Large intestine (tissue), 12 donors: Measurements from ENCODE around the gene NDUFA9. TPM values are rescaled to one million over a fixed set of nuclear protein-coding genes. Genes with fewer than 3 reads are reported as not detected.

Source experiments
- DNase-seq, 2 donors: peaks; one replicate each; pipeline versions ENCODE4 v3.0.0 to v3.0.0-alpha.2; 2013
- H3K27ac ChIP-seq: one replicate; pipeline ENCODE4 v1.5.1; 2013; ENCODE audit warnings: low read length
- H3K27me3 ChIP-seq: 2 replicates; pipeline ENCODE4 v1.6.1; 2013; ENCODE audit warnings: low read length; ENCODE audit not compliant: control insufficient read depth, insufficient read depth
- H3K36me3 ChIP-seq: 2 replicates; pipeline ENCODE4 v1.6.1; 2013; ENCODE audit warnings: low read length; ENCODE audit not compliant: control insufficient read depth, insufficient read depth
- H3K4me1 ChIP-seq: one replicate; pipeline ENCODE4 v1.6.1; 2013; ENCODE audit warnings: low read length; ENCODE audit not compliant: control insufficient read depth, insufficient read depth
- H3K4me3 ChIP-seq: one replicate; pipeline ENCODE4 v1.5.1; 2013; ENCODE audit warnings: low read length
- H3K9me3 ChIP-seq: one replicate; pipeline ENCODE4 v1.6.1; 2013; ENCODE audit warnings: mild to moderate bottlenecking, low read depth, low read length, moderate library complexity; ENCODE audit not compliant: control insufficient read depth
- WGBS: methylation state at CpG from one replicate; pipeline ENCODE4 v1.1.5; 2013; ENCODE audit warnings: low lambda C conversion rate; ENCODE audit not compliant: insufficient coverage; 5-methylcytosine and 5-hydroxymethylcytosine counted together
- long read RNA-seq, 11 donors: transcript quantifications; one replicate each; lab custom pipeline, GENCODE V29; 2026
- polyA plus RNA-seq: library from polyadenylated mRNA; unstranded; fragments of 120-200 nt; gene quantifications from one replicate; pipeline ENCODE4 v1.2.1, GENCODE V29; 2013

Gene NDUFA9
- 70.8 TPM for polyA plus RNA-seq
- long read RNA-seq, donor 1, full-length matches to known transcripts = 25 of 30 reads
- long read RNA-seq, donor 1, partial matches to known transcripts = 5 of 30 reads
- long read RNA-seq, donor 1, other reads (novel, unspliced or antisense) = 0 of 30 reads
- long read RNA-seq, donor 2, full-length matches to known transcripts = 57 of 76 reads
- long read RNA-seq, donor 2, partial matches to known transcripts = 19 of 76 reads
- long read RNA-seq, donor 2, other reads (novel, unspliced or antisense) = 0 of 76 reads
- long read RNA-seq, donor 3 = 0 reads
- long read RNA-seq, donor 4, full-length matches to known transcripts = 3 of 3 reads
- long read RNA-seq, donor 4, partial matches to known transcripts = 0 of 3 reads
- long read RNA-seq, donor 4, other reads (novel, unspliced or antisense) = 0 of 3 reads
- long read RNA-seq, donor 5, full-length matches to known transcripts = 17 of 17 reads
- long read RNA-seq, donor 5, partial matches to known transcripts = 0 of 17 reads
- long read RNA-seq, donor 5, other reads (novel, unspliced or antisense) = 0 of 17 reads
- long read RNA-seq, donor 6, full-length matches to known transcripts = 53 of 60 reads
- long read RNA-seq, donor 6, partial matches to known transcripts = 7 of 60 reads
- long read RNA-seq, donor 6, other reads (novel, unspliced or antisense) = 0 of 60 reads
- long read RNA-seq, donor 7, full-length matches to known transcripts = 24 of 24 reads
- long read RNA-seq, donor 7, partial matches to known transcripts = 0 of 24 reads
- long read RNA-seq, donor 7, other reads (novel, unspliced or antisense) = 0 of 24 reads
- long read RNA-seq, donor 8, full-length matches to known transcripts = 69 of 84 reads
- long read RNA-seq, donor 8, partial matches to known transcripts = 15 of 84 reads
- long read RNA-seq, donor 8, other reads (novel, unspliced or antisense) = 0 of 84 reads
- long read RNA-seq, donor 9, full-length matches to known transcripts = 42 of 48 reads
- long read RNA-seq, donor 9, partial matches to known transcripts = 6 of 48 reads
- long read RNA-seq, donor 9, other reads (novel, unspliced or antisense) = 0 of 48 reads
- long read RNA-seq, donor 10, full-length matches to known transcripts = 49 of 55 reads
- long read RNA-seq, donor 10, partial matches to known transcripts = 6 of 55 reads
- long read RNA-seq, donor 10, other reads (novel, unspliced or antisense) = 0 of 55 reads
- long read RNA-seq, donor 11, full-length matches to known transcripts = 32 of 37 reads
- long read RNA-seq, donor 11, partial matches to known transcripts = 5 of 37 reads
- long read RNA-seq, donor 11, other reads (novel, unspliced or antisense) = 0 of 37 reads

DNA sequence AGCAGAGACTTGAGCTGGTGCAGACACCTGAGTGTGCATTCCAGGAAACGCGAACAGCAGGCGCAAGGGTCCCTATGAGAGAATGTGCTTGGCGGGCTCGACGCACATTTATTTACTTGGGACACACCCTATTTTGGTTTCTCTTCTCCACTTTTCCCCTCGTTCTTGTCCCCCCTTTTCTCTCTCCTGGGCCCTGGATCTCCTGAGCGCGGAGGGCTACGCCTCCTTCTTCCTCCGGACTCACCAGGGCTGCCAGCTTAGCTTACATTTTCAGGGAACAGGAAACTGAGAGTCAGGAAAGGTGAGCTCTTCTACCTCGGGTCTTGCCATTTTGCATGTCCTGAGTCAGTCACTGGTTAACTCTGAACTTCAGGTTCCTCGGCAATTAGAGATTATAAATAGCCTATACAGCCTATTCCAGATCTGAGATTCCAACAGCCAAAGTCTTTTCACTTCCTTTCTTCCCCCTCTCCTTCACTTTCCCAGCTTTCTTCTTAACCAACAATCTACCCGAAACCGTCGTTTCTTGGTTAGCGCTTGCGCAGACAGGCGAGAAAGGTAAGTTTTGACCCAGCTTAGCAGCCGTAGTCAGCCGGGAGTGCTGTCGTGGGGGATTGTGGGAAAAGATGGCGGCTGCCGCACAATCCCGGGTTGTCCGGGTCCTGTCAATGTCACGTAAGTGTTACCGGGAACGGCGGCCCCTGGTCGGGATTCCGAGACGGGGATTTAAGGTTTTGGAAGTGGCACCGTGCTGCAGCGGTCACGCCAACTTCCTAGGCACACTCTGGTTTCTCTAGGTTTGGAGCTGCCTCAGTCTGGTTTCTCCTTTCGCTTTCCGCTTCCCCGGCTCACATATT is at the start of gene NDUFA9, which contains the start of gene AKAP3:
TSS of gene NDUFA9 (plus strand) at position 614 of the 857 bp plus-strand sequence. CDS start at position 627, 13 bp downstream.
TSS of gene AKAP3 (minus strand) at position 551 of the 857 bp plus-strand sequence. CDS start 10,855 bp downstream, outside the sequence.
- H3K27ac ChIP-seq = peak within 1 kb of the TSS; percentile 99
- peak; percentile 83 to 94 for DNase-seq
- no peaks in the 10 kb centered on the region for H3K36me3 ChIP-seq
- no peaks in the 10 kb centered on the region for H3K9me3 ChIP-seq
- peaks cover 11% of the 10 kb centered on the region for H3K4me1 ChIP-seq
- WGBS = 0% methylated on average over 3 of the region's 39 CpGs
- H3K4me3 ChIP-seq = peak within 1 kb of the TSS; percentile 86
- H3K27me3 ChIP-seq = no peaks in the 10 kb centered on the region

DNA sequence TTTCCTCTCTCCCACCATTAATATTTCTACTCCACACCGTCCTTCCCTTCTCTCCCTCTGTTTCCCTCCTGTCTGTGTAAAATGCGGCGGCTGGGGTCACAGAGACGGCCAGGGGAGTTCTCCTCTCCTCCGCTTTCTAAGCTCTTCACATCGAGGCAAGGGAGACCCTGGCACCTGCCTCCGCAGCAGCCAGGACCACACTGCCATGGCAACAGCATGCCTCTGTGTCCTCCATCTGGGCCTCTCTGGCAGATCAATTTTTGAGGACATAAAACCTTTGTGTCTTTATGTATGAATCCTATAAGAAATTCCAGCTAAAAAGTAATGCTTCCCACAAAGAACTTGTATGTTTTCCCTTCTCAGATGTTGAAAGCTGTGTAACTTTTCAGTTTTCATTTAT is 45.5 kb upstream of the NDUFA9 start:
- 38% methylated on average over 1 of the region's 7 CpGs for WGBS
- Histone ChIP-seq H3K27me3 (peaks cover 5% of the 10 kb centered on the region), H3K36me3 (peaks cover 5% of the 10 kb centered on the region), H3K4me1 (peaks cover 6% of the 10 kb centered on the region), H3K4me3 (no peak overlapping the region), H3K9me3 (no peaks in the 10 kb centered on the region), H3K27ac (no peak overlapping the region)
- DNase-seq = no peak

DNA sequence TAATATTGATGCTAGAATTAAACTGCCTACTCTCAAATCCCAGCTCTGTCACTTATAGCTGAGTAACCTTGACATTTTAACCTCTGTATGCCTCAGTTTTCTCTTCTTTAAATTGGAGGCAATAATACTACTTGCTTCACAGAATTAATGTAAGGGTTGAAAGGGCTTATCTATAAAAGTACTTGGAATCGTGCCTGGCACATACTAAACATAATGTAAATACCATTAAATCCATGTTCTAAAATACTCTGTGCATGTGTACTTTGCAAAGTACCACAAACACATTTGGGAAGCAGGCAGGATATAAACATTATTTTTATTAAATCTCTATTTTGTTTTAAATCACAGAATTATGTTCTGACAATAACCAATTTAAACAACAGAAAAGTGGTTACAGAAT is 45.0 kb upstream of the NDUFA9 start:
- no peak for DNase-seq
- no CpG with 5 or more reads among the region's 1 CpG for WGBS
- Histone ChIP-seq H3K36me3 (peaks cover 5% of the 10 kb centered on the region), H3K27me3 (peaks cover 5% of the 10 kb centered on the region), H3K4me1 (peaks cover 6% of the 10 kb centered on the region), H3K9me3 (no peaks in the 10 kb centered on the region), H3K4me3 (no peak overlapping the region), H3K27ac (no peak overlapping the region)

DNA sequence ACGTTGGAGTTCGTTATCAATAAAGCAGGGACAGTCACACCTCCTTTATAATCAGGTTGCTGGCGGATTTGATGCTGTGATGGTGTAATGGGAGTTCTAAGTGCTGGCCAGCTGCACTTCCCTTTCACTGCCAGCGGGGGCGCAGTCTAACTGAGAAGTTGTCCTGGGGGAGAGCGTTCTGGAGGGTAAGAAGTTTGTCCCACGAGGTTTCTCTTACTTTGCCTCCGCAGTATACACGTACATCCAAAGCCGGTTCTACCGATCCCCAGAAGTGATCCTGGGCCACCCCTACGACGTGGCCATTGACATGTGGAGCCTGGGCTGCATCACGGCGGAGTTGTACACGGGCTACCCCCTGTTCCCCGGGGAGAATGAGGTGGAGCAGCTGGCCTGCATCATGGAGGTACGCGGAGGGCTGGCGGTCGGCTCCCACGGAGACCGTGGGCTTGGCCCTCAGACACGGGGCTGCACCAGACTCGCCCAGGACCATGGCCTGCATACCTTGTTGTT is 44.2 kb upstream of the NDUFA9 start:
- no peaks in the 10 kb centered on the region for H3K9me3 ChIP-seq
- peak; percentile 78 to 89 for DNase-seq
- H3K27me3 ChIP-seq = peaks cover 5% of the 10 kb centered on the region
- H3K4me1 ChIP-seq = peaks cover 6% of the 10 kb centered on the region
- H3K4me3 ChIP-seq = peak overlapping the region; percentile 73
- H3K27ac ChIP-seq = peak overlapping the region; percentile 14
- no CpG with 5 or more reads among the region's 25 CpGs for WGBS
- H3K36me3 ChIP-seq = peaks cover 5% of the 10 kb centered on the region

DNA sequence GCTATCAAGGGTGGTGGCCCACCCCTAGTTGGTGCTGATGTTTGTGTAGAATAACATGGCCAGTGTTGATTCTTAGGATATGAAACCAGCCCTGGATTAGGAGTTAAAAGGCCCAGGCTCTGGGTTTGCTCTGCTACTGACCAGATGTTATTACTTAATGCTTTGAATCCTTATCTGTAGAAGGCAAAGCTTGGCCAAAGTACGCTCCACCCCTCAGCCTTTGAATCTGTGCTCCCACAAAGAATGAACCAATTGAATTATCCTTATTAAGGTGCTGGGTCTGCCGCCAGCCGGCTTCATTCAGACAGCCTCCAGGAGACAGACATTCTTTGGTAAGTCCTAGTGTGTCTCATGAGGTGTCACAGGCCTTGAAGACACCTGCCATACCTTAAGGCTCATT is 41.9 kb upstream of the NDUFA9 start:
- no CpG with 5 or more reads among the region's 3 CpGs for WGBS

DNA sequence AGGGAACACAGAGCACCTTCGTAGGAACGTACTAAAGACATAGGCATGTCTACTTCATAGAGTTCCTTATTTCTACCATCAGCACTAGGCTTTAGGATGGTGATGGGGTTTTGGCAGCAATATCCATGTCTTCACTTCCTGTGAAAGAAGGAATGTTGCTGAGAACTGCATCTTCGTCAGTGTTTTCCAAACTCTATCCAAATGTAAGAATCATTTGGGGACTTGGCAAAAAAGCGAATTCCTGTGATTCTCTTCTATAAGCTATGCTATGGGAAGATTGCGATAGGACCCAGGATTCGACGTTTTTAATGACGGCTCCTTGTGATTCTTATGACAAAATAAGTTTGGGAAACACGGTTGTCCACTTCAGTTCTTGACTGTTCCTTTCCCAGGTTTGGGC is 39.8 kb upstream of the NDUFA9 start:
- no peak overlapping the region for H3K27ac ChIP-seq
- WGBS = no CpG with 5 or more reads among the region's 9 CpGs
- H3K9me3 ChIP-seq = no peaks in the 10 kb centered on the region
- H3K27me3 ChIP-seq = no peaks in the 10 kb centered on the region
- peaks cover 38% of the 10 kb centered on the region for H3K36me3 ChIP-seq
- no peak for DNase-seq
- H3K4me3 ChIP-seq = no peak overlapping the region
- H3K4me1 ChIP-seq = peaks cover 6% of the 10 kb centered on the region

More for the DNA sequence above, 41.9 kb upstream of the NDUFA9 start:
- Histone ChIP-seq H3K27me3 (peaks cover 5% of the 10 kb centered on the region), H3K36me3 (peaks cover 21% of the 10 kb centered on the region), H3K4me3 (no peak overlapping the region), H3K9me3 (no peaks in the 10 kb centered on the region), H3K4me1 (peaks cover 6% of the 10 kb centered on the region), H3K27ac (no peak overlapping the region)
- DNase-seq = peak; percentile 23 to 55

DNA sequence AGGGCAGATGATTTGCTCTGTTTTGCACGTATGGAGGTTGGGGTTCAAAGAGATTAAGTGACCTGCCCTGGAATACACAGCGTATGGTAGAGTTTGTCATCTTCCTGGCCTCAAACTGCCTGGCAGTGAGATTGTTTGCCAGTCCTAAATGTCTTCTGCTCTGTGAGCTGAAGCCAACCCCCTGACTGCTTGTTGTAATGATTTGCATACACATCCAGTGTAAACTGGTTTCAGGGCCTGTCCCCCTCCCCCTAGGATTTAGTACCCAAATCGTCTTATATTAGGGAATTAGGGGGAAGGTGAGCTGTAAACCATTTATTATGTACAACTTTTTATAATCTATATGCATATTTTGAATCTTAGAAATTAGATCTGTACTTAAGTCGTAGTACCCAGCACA is 38.4 kb upstream of the NDUFA9 start:
- no peak overlapping the region for H3K27ac ChIP-seq
- WGBS = no CpG with 5 or more reads among the region's 4 CpGs
- H3K9me3 ChIP-seq = no peaks in the 10 kb centered on the region
- DNase-seq = no peak
- peaks cover 46% of the 10 kb centered on the region for H3K36me3 ChIP-seq
- no peaks in the 10 kb centered on the region for H3K27me3 ChIP-seq
- H3K4me1 ChIP-seq = peaks cover 6% of the 10 kb centered on the region
- H3K4me3 ChIP-seq = no peak overlapping the region

DNA sequence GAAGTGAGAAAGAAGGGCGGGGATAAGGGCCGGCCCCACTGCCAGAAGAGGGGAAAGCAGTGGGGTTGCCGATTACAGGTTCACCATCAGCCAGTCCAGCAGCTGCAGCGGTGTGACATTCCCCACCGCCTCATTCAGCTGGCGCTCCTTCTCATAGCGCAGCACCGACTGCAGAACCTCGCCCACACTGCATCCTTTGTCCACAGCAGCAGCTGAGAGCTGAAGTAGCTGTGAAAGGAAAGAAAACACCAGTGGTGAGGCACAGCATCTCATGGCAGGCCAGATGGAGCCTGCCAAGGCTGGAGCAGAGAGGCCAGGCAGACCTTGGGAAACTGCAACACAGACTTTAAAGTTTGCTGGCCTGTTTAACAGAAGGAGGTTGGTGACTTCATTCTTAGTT is 33.2 kb upstream of the NDUFA9 start:
- no peak for DNase-seq
- H3K36me3 ChIP-seq = peaks cover 38% of the 10 kb centered on the region
- H3K27ac ChIP-seq = no peak overlapping the region
- WGBS = no CpG with 5 or more reads among the region's 9 CpGs
- no peak overlapping the region for H3K4me3 ChIP-seq
- H3K4me1 ChIP-seq = no peaks in the 10 kb centered on the region
- H3K27me3 ChIP-seq = no peaks in the 10 kb centered on the region
- H3K9me3 ChIP-seq = no peaks in the 10 kb centered on the region

DNA sequence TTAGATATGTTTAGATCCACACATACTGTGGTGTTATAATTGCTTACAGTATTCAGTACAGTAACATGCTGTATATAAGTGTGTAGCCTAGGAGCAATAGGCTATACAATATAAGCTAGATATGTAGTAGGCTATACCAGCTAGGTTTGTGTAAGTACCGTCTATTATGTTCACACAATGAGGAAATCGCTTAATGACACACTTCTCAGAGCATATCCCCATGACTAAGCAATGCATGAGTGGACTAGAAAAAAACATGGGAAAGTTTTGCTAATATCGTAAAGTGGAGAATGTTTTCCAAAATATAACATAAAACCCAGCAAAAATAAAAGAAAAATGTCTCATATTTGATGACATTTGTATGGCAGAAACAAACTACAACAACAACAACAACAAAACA is 27.4 kb upstream of the NDUFA9 start:
- Histone ChIP-seq H3K4me3 (no peak overlapping the region), H3K27ac (no peak overlapping the region), H3K27me3 (no peaks in the 10 kb centered on the region), H3K36me3 (no peaks in the 10 kb centered on the region), H3K4me1 (no peaks in the 10 kb centered on the region), H3K9me3 (no peaks in the 10 kb centered on the region)
- 100% methylated on average over 2 of the region's 3 CpGs for WGBS
- DNase-seq = no peak
